HepG2 (cell line): ENCODE measurements around the gene RHEBL1. TPM values are rescaled to one million over a fixed set of nuclear protein-coding genes. Genes with fewer than 3 reads are reported as not detected.

Source experiments
- BCLAF1 ChIP-seq: fragments of 450-650 bp; IDR thresholded peaks from 2 replicates; pipeline ENCODE4 v1.6.1; 2017; ENCODE audit warnings: mild to moderate bottlenecking
- FUBP1 ChIP-seq: sonication (generic); formaldehyde crosslinking; IDR thresholded peaks from 2 replicates; pipeline ENCODE4 v1.5.1; 2020; ENCODE audit warnings: missing genetic modification reagents, mild to moderate bottlenecking, borderline replicate concordance
- HOXA9 ChIP-seq: sonication (generic); formaldehyde crosslinking; IDR thresholded peaks from 2 replicates; pipeline ENCODE4 v1.8.1; 2022; ENCODE audit warnings: missing genetic modification reagents, mild to moderate bottlenecking, moderate library complexity, borderline replicate concordance
- SRY ChIP-seq: sonication (generic); formaldehyde crosslinking; IDR thresholded peaks from 2 replicates; pipeline ENCODE4 v1.8.0; 2022; ENCODE audit warnings: mild to moderate bottlenecking, missing genetic modification reagents
- ZMAT3 ChIP-seq: sonication (generic); formaldehyde crosslinking; conservative IDR thresholded peaks from 2 replicates; pipeline ENCODE4 v1.7.0; 2021; ENCODE audit warnings: missing genetic modification reagents
- ZNF12 ChIP-seq: sonication (generic); formaldehyde crosslinking; IDR thresholded peaks from 2 replicates; pipeline ENCODE4 v1.5.0; 2020; ENCODE audit warnings: missing genetic modification reagents
- ZNF292 ChIP-seq: sonication (generic); formaldehyde crosslinking; IDR thresholded peaks from 2 replicates; pipeline ENCODE4 v1.8.1; 2022; ENCODE audit warnings: mild to moderate bottlenecking, low read depth, missing genetic modification reagents, borderline replicate concordance
- ZNF614 ChIP-seq: IDR thresholded peaks from 2 replicates; pipeline ENCODE4 v1.6.1; 2018; ENCODE audit warnings: missing biosample characterization, missing genetic modification reagents, inconsistent platforms, borderline replicate concordance
- polyA plus RNA-seq, 8 experiments: library from polyadenylated mRNA; depleted of rRNA in 3 of 8; stranded (reverse) in 7 of 8; unstranded in 1 of 8; fragments of >200 nt; fragmentation: Illumina TruSeq in 4 of 8; extraction: Trizol in 4 of 8; gene quantifications; 2 replicates each; pipeline versions ENCODE4 v1.2.1 to v1.2.3, GENCODE V29; 2011 to 2016; ENCODE audit warnings: low read depth in 4 of 8, missing spikeins in 1 of 8, mixed read lengths in 1 of 8; ENCODE audit not compliant: insufficient read depth in 1 of 8
- total RNA-seq, 5 experiments: library from RNA; depleted of rRNA; stranded (reverse); fragments of >200 nt; fragmentation: Illumina TruSeq; extraction: Trizol; gene quantifications; 2 replicates each; pipeline ENCODE4 v1.2.3, GENCODE V29; 2016; ENCODE audit warnings: low read depth in 1 of 5

Gene RHEBL1
- total and polyA plus RNA-seq, 2 of the 13 experiments (the other 11 are each of a cell fraction or from before 2014, with no cell fraction given), result 1.4 to 2.5 TPM

GRCh38 chr12:49019120-49019430 lies 50.7 kb downstream of the RHEBL1 start (continued):
- TF ChIP-seq BCLAF1 (no peak), SRY (CRISPR knock-in tag) (no peak), HOXA9 (CRISPR knock-in tag) (no peak), ZNF292 (no peak), FUBP1 (CRISPR knock-in tag) (no peak), ZNF12 (CRISPR knock-in tag) (no peak), ZNF614 (CRISPR knock-in tag) (no peak), ZMAT3 (CRISPR knock-in tag) (0 out of 2 replicates have a peak, but pooled peaks have one; percentile 1)
